GM21825 (cell line): ENCODE data around the gene VCL.
"Not testable (repeated sequence)": the region's sequence is repeated elsewhere in the genome, so short reads cannot be mapped to it uniquely, and the experiment has no call there.

Source experiments
- ATAC-seq: cut with Tn5 transposase; IDR thresholded peaks from one replicate; pipeline ENCODE4 v1.9.1; 2021; ENCODE audit warnings: mild to moderate bottlenecking, moderate library complexity; ENCODE audit not compliant: unreplicated experiment

The VCL gene

DNA sequence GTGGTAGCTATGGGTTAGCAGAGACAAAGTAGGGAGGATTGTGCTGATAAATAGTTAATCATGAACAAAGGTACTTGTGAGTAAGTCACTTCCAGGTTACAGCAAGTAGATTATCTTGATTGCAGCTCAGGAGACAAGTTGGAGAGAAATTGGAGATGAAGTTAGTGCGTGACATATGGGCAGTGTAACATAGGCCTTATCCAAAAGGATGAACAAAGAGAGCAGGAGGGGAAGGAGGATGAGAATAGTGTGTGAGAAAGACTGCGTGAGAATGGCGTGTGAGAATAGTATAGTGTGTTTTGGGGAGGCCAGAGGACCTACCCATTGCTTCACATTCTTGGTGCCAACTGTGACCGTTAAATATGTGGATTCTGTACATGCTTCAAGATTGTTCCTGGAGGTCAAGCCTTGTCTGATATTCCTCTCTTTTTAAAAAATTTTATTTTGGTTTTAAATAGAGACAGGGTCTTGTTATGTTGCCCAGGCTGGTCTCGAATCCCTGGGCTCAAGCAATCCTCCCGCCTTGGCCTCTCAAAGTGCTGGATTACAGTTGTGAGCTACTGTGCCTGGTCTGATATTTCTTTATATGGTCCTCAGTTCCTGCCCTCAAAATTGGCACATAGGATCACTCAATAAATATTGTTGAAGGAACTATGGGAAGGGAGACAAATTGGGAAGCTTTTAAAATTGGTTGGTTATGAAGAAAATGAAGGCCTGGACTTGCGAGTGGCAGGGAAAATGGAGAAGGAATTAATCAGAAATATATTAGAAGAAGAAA is 3.2 kb downstream of the VCL start:
- ATAC-seq: no peak

DNA sequence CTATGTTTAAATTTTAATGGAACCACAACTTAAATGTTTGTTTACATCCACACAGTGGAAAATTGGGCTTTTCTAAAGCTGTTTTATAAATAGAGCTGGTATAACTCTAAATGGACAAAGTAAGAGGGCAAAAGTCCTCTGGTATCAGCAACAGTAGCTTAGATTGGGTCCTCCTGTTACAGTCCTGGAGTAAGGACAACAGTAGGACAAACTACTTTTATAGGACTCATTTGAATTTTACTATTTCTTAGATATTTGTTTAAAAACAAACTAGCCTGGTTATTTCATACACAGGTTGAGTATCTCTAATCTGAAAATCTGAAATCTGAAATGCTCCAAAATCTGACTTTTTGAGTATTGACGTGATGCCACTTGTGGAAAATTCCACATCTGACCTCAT is 8.4 kb downstream of the VCL start:
- ATAC-seq: no peak

DNA sequence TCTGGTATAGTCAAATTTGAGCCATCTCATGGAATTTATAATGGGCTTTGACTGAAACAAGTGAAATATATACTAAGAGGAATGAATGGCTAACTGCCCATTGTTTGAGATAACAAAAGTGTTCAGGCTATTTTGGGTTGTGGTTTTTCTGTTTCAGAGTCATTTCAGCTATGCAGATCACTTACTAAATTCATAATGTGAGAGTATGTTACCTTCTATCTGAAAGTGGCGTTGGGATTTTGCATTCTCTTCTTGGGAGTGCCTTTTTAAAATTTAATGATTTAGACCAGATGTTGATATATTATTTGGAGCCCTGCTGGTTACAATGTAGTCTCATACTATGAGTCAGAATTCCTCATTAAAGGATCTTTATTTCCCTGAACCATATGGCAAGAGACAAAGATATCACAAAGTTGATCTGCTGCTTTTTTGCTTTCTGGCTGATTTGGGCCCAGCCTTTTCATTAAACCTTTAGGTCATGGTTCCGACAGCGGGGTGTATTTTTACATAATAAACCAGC is 10.4 kb downstream of the VCL start:
- ATAC-seq: peak; percentile 56

DNA sequence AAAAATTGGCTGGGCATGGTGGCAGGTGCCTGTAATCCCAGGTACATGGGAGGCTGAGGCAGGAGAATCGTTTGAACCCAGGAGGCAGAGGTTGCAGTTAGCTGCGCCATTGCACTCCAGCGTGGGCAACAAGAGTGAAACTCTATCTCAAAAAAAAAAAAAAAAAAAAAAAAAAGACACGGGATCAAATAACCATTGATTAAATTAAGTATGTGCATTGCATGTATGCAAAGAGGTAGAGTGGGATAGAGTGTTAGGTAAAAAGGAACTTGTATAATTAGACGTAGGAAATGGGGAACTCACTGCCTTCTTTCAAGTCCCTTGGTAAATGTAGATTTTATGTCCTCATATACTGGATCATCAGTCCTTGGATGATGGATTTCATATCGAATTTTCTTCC is 13.1 kb downstream of the VCL start:
- ATAC-seq: no peak

DNA sequence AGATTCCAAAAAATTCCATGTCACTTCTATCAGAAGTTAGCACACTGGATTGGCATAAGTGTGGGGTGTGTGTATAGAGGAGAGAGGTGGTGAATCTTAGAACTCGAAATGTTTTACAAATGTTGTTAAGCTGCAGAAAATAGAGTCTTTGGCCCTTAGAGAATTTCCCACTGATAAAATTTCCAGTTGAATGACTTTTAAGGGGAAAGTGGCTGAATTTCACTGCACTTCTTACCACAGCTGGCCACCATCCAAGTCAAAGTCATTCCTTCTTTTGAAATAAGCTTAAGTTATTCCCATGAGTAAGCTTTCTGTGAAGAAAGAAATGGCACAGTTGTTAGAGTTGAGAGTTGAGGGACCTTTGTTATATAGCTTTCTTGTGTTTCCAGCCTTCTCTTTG is 13.9 kb downstream of the VCL start:
- ATAC-seq: no peak

DNA sequence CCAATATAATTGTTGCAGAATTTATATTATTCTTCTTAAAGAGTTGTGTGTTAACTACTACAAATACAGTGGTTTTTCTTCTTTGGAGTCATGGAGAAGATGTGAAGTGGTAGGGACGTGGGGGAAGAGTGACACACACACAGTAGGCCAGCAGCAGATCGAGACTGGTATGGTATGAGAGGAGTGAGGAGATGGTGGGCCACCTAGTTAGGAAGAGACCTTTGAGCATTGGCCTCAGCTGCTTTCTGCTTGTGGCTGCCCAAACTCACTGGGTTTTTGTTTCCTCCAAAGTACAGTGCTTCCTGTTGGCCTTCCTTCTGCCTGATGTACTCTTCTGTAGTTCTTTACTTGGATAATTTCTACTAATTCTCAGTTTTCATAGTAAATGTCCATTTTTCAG is 14.6 kb downstream of the VCL start:
- ATAC-seq: no peak

DNA sequence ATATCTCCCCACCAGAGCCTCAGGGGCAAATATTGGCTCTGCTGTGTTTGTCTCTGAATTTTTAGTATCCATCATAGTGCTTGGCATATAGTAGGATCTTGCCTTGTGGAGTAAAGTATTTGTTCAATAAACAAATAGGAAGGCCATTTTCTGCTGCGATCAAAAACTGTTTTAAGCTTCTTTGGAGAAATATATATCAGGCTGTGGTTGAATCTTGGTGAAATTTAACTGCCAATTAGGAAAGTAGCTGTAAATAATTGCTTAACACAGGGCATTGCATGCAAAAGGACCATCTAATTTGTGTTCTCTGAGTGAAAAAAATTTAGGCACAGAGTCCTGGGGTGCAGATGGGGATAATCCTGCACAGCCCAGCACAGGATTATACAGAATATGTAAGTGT is 15.1 kb downstream of the VCL start:
- no peak for ATAC-seq

DNA sequence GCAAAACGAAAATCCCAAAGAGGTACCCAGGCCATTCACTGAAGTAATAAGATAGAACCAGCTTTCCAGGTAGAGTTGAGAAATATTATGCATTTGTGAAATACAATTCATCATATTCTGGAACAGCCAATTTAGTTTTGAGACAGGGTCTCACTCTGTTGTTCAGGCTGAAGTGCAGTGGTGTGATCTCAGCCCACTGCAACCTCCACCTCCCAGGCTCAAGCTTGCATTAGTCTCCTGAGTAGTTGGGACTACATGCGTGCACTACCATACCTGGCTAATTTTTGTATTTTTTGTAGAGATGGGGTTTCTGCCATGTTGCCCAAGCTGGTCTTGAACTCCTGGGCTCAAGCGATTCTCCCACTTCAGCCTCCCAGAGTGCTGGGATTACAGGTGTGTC is 16.7 kb downstream of the VCL start:
- ATAC-seq: not testable (repeated sequence)

DNA sequence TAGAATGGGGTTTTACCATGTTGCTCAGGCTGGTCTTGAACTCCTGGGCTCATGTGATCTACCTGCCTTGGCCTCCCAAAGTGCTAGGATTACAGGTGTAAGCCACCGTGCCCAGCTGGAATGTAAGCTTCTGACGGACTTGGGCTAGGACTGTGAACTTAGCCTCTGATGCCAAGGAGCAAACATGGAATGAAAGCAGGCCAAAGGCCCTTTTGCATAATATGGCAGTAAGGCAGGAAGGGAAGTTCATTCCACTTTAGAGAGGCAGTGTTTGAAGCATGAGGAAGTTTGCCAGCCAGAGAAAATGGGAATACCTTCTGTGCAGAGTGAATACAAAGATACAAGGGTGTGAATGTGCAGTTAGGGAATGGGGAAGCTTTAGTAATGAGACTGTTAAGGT is 20.3 kb downstream of the VCL start:
- no peak for ATAC-seq

DNA sequence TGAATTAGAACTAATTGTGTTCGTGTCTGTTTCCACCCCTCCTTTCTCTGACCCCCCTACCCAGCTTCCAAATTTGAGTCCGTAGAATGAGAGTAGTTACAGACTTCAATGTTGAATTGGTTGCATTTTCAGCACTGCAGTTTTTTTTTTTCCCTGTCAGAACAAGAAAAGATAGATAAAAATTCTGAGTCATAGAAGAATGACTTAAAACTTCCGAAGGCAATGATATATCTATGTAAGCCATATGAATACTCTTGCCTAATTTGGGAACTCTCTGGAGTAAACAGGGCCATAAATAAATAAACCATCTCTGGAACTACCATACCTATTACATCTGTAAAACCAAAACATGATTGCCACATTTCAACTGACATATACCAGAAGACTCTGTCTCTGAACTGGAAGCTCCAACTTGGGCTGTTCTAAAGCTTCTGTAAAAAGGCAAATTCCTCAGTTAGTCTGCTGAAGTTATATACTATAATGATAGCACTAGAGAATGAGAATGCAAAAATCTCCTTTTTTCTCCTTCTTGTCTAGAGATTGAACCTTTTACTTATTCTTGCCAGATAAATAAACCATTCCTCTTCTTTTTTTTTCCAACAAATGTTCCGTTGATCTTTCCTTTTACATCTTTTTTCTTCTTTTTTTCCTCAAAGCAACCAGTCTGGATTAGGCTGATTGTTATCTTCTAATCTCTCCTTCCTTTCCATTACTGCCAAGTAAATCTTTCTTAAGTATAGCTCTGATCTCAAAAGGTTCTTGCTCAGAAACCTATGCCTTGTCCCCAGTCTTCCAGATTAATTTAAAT is 23.5 kb downstream of the VCL start:
- no peak for ATAC-seq

DNA sequence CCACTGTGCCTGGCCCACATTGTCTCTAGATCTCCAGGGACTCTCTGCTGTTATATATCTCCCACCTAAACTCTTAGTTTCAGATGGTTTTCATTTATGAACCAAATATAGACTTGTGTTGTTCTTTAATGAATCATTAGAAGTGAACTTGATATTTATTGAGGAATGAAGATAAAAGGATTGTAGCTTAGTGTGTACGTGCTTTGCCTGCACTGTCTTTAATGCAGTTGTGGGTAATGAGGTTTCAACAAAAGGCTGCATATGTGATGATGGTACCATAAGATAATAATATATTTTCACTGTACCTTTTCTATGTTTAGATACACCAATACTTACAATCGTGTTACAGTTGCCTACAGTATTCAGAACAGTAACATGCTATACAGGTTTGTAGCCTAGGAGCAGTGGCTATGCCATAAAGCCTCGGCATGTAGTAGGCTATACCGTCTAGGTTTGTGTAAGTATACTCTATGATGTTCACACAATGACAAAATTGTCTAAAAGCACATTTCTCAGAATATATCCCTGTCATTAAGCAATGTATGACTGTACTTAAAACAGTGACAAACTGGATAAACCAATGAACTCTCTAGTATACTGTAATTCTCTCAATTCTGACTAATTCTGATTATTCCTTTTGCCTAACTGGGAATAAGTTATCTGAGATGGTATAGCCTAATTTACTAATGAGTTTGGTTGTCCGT is 25.2 kb downstream of the VCL start:
- ATAC-seq: no peak

DNA sequence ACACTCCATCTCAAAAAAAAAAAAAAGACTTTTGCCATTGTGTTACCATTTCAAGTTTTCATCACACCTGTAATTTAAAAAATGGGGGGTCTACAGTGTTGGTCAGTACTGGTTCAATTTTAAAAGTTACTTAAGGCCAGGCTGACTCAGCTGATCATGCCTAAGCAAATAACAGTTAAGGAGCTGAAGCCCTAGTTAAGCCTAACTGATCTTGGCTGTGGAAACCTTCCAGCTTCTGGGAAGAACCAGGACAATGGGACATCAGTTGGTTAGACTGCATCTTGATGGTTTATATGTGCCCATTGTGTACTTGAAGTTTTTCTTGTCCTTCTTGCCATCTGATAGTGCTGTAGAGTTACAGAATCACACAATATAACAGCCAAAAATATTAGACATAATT is 26.7 kb downstream of the VCL start:
- no peak for ATAC-seq

DNA sequence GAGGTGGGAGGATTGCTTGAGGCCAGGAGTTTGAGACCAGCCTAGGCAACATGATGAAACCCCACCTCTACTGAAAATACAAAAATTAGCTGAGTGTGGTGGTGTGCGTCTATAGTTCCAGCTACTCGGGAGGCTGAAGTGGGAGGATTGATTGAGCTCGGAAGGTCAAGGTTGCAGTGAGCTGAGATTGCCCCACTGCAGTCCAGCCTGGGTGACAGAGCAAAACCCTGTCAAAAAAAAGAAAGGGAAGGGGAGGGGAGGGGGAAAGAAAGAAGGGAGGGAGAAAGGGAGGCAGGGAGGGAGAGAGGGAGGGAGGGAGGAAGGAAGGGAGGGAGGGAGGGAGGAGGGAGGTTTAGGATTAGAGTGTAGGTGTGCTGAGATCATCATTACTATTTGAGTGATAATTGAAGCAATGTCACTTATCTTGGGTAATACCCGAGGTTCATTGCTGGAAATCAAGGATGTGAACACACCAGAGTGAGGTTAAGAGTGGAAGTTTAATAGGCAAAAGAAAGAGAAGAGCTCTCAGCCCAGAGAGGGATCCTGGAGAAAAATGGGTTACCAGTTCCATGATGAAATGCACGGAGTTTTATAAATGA is 27.6 kb downstream of the VCL start:
- ATAC-seq: no peak

DNA sequence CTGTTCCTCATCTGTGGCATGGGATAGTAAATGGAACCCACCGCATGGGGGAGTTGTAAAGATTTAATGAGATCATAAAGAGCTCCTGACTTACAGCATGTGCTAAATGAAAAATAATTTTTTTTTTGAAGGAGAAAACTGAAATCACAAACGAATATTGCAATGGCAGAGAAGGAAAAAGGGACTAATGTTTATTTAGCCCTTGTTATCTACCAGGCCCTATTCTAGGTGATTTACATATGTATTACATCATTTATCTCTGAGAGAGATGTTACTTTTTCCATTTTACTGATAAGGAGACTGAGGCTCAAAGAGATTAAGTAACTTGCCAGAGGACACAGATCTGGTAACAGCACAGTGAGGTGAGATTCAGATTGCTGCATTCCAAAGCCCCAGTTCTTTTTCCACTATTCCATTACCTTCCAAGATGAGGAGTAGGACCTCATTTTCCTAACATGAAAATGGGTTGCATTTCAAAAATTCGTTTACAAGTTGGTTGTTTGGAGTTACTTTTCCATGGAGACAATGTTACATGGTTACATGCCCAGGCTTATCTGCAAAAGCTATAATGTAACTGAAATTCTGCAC is 28.6 kb downstream of the VCL start:
- no peak for ATAC-seq

DNA sequence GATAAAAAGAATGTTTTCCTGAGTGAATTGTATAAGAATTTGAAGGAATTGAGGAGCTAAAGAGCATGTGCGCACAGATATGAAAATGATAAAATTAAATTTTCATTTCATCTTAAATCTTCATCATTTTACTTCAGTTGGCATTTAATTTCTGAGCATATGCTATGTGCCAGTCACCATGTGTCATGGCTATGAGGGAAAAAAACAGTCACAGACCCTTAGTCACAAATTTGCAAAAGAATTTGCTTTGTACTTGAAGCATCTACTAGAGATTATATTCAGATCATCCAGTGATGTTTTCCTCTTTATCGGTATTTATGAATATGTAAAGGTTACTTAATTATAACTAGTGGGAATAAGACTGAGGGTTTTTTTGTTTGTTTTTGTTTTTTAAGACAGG is 29.8 kb downstream of the VCL start:
- ATAC-seq: no peak

DNA sequence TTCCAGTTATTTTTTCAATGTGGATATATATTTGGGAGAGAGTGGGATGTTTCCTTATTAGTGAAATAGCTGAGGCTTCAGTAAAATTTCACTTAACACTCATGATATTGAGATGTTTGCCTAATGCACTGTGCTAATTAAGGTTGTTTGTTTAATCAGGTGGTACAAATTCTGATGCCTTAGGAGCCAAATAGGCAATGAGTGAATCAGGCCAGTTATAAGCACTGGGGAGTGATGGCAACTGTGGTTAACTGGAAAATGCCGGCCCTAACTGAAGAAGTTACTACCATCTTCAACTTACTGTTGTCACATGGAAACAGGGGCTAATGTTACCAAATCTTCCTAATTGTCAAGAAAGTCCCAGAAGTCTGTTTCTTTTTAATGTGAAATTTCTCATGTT is 32.0 kb downstream of the VCL start:
- no peak for ATAC-seq

DNA sequence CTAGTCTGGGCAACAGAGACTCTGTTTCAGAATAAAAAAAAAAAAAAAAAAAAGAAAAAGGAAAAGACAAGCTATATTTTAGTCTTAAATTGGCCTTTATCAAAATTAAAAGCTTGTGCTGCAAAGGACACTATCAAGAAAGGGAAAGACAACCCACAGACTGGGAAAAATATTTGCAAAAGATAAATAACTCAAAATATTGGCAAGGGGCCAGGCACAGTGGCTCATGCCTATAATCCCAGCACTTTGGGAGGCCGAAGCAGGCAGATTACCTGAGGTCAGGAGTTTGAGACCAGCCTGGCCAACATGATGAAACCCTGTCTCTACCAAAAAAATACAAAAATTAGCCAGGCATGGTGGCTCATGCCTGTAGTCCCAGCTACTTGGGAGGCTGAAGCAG is 34.3 kb downstream of the VCL start:
- ATAC-seq: not testable (repeated sequence)

DNA sequence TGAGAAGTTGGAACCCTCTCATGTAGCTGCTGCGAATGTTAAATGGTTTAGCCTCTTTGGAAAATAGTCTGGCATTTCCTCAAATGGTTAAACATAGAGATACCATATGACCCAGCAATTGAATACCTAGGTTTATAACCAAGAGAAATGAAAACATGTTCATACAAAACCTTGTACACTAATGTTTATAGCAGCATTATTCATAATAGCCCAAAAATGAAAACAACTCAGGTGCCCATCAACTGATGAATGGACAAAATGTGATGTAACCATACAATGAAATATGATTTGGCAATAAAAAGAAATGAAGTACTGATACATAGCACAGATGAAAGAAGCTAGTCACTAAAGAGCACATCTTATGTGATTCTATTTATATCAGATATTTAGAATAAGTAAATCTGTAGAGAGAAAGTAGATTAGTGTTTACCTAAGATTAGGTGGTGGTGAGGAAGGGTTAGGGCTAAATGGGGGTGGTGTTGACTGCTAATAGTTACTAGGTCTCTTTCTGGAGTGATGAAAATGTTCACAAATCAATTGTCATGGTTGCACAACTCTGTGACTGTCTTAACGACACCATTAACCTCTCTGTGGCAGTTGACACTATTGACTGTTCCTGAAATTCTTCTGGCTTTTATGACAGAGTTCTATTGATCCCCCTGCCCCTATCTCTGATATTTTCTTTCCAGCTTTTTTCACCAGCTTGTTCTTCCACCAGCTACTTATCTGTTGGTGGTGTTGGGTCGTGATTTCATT is 35.2 kb downstream of the VCL start:
- no peak for ATAC-seq

DNA sequence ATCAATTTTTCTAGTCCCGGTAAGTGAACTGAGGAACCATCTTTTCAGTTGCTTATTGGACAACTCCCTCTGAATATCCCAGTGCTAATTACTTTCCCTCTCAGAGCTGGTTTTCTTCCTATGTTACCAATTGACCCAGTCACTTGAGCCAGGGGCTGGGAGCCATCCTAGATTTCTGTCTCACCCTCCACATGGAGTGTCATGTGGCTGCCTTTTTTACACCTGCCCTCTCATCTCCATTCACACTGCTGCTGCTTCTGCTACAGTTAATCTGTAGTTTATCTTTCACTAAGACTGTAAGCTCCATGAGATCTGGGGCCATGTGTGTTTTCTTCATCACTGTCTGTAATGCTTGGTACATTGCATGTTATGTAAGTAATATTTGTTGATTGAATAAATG is 35.8 kb downstream of the VCL start:
- no peak for ATAC-seq

DNA sequence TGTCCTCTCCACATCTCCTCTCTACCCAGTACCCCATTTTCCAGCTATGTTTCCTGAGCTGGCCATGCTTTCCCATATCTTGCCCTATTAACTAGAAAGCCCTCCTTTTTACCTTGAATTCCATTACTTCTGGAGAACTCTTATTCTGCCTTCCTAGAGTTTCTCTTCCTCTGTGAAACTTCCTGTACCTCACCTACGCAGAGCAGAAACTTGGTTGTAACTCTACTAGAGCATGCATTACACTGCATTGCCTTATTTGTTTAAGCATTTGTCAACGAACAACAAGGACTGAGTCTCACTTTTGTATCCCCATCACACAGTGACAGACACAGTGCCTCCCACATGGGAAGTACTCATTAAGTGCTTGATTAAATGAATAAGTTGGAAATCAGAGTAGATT is 36.4 kb downstream of the VCL start:
- ATAC-seq: peak; percentile 74
